SK-N-SH (cell line): ENCODE results near the gene WDR88. TPM values are rescaled to one million over a fixed set of nuclear protein-coding genes. Genes with fewer than 3 reads are reported as not detected.

Source experiments
- CTCF ChIA-PET: fragments of 300-600, 350-600 bp; formaldehyde crosslinking; extraction: SDS; loops from one replicate; lab custom pipeline; 2021; lab: Yijun Ruan, JAX
- POLR2A ChIA-PET: fragments of 350-600 bp; sonication (Branson Sonifier 250); formaldehyde crosslinking; extraction: SDS; loops from one replicate; lab custom pipeline; 2020; ENCODE audit warnings: antibody characterized with exemption, inconsistent platforms; lab: Yijun Ruan, JAX
- DNase-seq: peaks from one replicate; pipeline ENCODE4 v3.0.0; 2012
- H2AFZ ChIP-seq: fragments of 200-600 bp; sonication (generic); 2 replicates; pipeline ENCODE4 v1.8.1; 2016; ENCODE audit warnings: antibody characterized with exemption, mild to moderate bottlenecking, low read depth
- H3F3A ChIP-seq: fragments of 200-600 bp; sonication (generic); replicated peaks from 2 replicates; pipeline ENCODE3; 2016; ENCODE audit warnings: antibody characterized with exemption, mild to moderate bottlenecking; ENCODE audit not compliant: insufficient read depth
- H3K27ac ChIP-seq, 2 experiments: fragments of 200-500 bp in 1 of 2; fragments of 200-600 bp in 1 of 2; sonication (Bioruptor generic) in 1 of 2; sonication (generic), shearing (Covaris generic) in 1 of 2; 2 replicates each; pipeline versions ENCODE4 v1.5.1 to v1.6.1; 2014 to 2016; ENCODE audit warnings: low read depth in 2 of 2, inconsistent platforms in 1 of 2, low read length in 1 of 2, mild to moderate bottlenecking in 1 of 2, mixed read lengths in 1 of 2
- H3K27me3 ChIP-seq: fragments of 200-600 bp; sonication (generic), shearing (Covaris generic); 2 replicates; pipeline ENCODE4 v1.6.1; 2016; ENCODE audit warnings: mixed run types; ENCODE audit not compliant: insufficient read depth
- H3K36me3 ChIP-seq, 2 experiments: fragments of 200-500 bp in 1 of 2; fragments of 200-600 bp in 1 of 2; sonication (Bioruptor generic) in 1 of 2; sonication (generic) in 1 of 2; replicated peaks in 1 of 2; 2 replicates each; pipeline versions ENCODE3 to v1.5.1; 2014 to 2016; ENCODE audit warnings: low read length in 1 of 2, mild to moderate bottlenecking in 1 of 2; ENCODE audit not compliant: insufficient read depth in 2 of 2, control insufficient read depth in 1 of 2
- H3K4me1 ChIP-seq, 2 experiments: fragments of 200-500 bp in 1 of 2; fragments of 200-600 bp in 1 of 2; sonication (Bioruptor generic) in 1 of 2; sonication (generic), shearing (Covaris generic) in 1 of 2; 2 replicates each; pipeline versions ENCODE4 v1.5.1 to v1.6.1; 2014 to 2016; ENCODE audit warnings: low read depth in 1 of 2, low read length in 1 of 2, mixed run types in 1 of 2; ENCODE audit not compliant: insufficient read depth in 2 of 2, control insufficient read depth in 1 of 2
- H3K4me2 ChIP-seq: fragments of 200-600 bp; sonication (generic), shearing (Covaris generic); 2 replicates; pipeline ENCODE4 v1.6.1; 2017; ENCODE audit warnings: mixed run types
- H3K4me3 ChIP-seq, 2 experiments: fragments of 200-500 bp in 1 of 2; fragments of 200-600 bp in 1 of 2; sonication (Bioruptor generic) in 1 of 2; sonication (generic), shearing (Covaris generic) in 1 of 2; 2 replicates each; pipeline versions ENCODE4 v1.5.1 to v1.8.1; 2014 to 2016; ENCODE audit warnings: low read depth in 2 of 2, inconsistent platforms in 1 of 2, low read length in 1 of 2, mild to moderate bottlenecking in 1 of 2, mixed read lengths in 1 of 2, moderate library complexity in 1 of 2
- H3K79me2 ChIP-seq: fragments of 200-600 bp; sonication (generic); 2 replicates; pipeline ENCODE4 v1.8.1; 2017; ENCODE audit warnings: mild to moderate bottlenecking; ENCODE audit not compliant: insufficient read depth
- H3K9ac ChIP-seq: fragments of 200-600 bp; sonication (generic); 2 replicates; pipeline ENCODE4 v1.6.1; 2017; ENCODE audit warnings: mixed run types
- H3K9me2 ChIP-seq: fragments of 200-600 bp; sonication (generic); 2 replicates; pipeline ENCODE4 v1.6.1; 2017; ENCODE audit warnings: mixed run types
- H3K9me3 ChIP-seq: fragments of 200-600 bp; sonication (generic); 2 replicates; pipeline ENCODE4 v1.6.1; 2017; ENCODE audit warnings: mixed run types, mild to moderate bottlenecking, moderate library complexity
- H4K20me1 ChIP-seq: fragments of 200-600 bp; sonication (generic); 2 replicates; pipeline ENCODE4 v1.6.1; 2017; ENCODE audit warnings: mild to moderate bottlenecking, mixed run types; ENCODE audit not compliant: insufficient read depth
- CHD2 ChIP-seq: fragments of 150-350 bp; IDR thresholded peaks from 2 replicates; pipeline ENCODE4 v1.6.1; 2018; ENCODE audit warnings: low read length; ENCODE audit not compliant: partially characterized antibody
- ELF1 ChIP-seq: IDR thresholded peaks from 2 replicates; pipeline ENCODE4 v1.4.0; 2012
- EZH2phosphoT487 ChIP-seq: fragments of 200-600 bp; sonication (generic); IDR thresholded peaks from 2 replicates; pipeline ENCODE4 v1.6.1; 2017; ENCODE audit warnings: low read depth, mixed run types, mild to moderate bottlenecking, antibody characterized with exemption, moderate library complexity, borderline replicate concordance
- GABPA ChIP-seq: IDR thresholded peaks from 2 replicates; pipeline ENCODE4 v1.4.0; 2012; ENCODE audit warnings: low read depth, mild to moderate bottlenecking
- GATA2 ChIP-seq: sonication (generic); formaldehyde crosslinking; IDR thresholded peaks from 2 replicates; pipeline ENCODE4 v1.5.0; 2020; ENCODE audit warnings: mild to moderate bottlenecking, missing genetic modification reagents
- JUND ChIP-seq: IDR thresholded peaks from 2 replicates; pipeline ENCODE4 v1.4.0; 2012
- MXI1 ChIP-seq: IDR thresholded peaks from 2 replicates; pipeline ENCODE4 v1.6.1; 2012; ENCODE audit warnings: mild to moderate bottlenecking, low read depth, low read length, improper control_type of control experiment
- NFIC ChIP-seq: IDR thresholded peaks from 2 replicates; pipeline ENCODE4 v1.4.0; 2012; ENCODE audit warnings: borderline replicate concordance
- RAD21 ChIP-seq: IDR thresholded peaks from 2 replicates; pipeline ENCODE4 v1.6.1; 2012; ENCODE audit warnings: mild to moderate bottlenecking, low read length
- RCOR1 ChIP-seq: fragments of 150-350 bp; IDR thresholded peaks from 2 replicates; pipeline ENCODE4 v1.6.1; 2017; ENCODE audit warnings: antibody characterized with exemption, low read length
- YY1 ChIP-seq: IDR thresholded peaks from 2 replicates; pipeline ENCODE4 v1.4.0; 2012; ENCODE audit warnings: low read depth, mild to moderate bottlenecking
- WGBS: methylation state at CpG from one replicate; pipeline ENCODE4 v1.1.6; 2017; ENCODE audit warnings: low lambda C conversion rate; 5-methylcytosine and 5-hydroxymethylcytosine counted together
- polyA plus RNA-seq, 3 experiments: library from polyadenylated mRNA; depleted of rRNA; stranded (reverse); fragments of >200 nt; gene quantifications; 2 replicates each; pipeline ENCODE4 v1.2.3, GENCODE V29; 2012
- TF ChIP-seq, protein P1 (sequence below): IDR thresholded peaks from 2 replicates; pipeline ENCODE4 v1.4.0; 2012; ENCODE audit warnings: low read depth
- TF ChIP-seq, protein P2 (sequence below): IDR thresholded peaks from 2 replicates; pipeline ENCODE4 v1.4.0; 2012; ENCODE audit warnings: low read depth, borderline replicate concordance
- TF ChIP-seq, protein P3 (sequence below): fragments of 150-350 bp; IDR thresholded peaks from 2 replicates; pipeline ENCODE4 v1.6.1; 2017; ENCODE audit warnings: antibody characterized with exemption, low read length, low read depth, borderline replicate concordance
- TF ChIP-seq, protein P4 (sequence below): fragments of 200-600 bp; sonication (generic); IDR thresholded peaks from 2 replicates; pipeline ENCODE4 v1.6.1; 2017; ENCODE audit warnings: antibody characterized with exemption, mild to moderate bottlenecking, moderate library complexity

WDR88 gene
- polyA plus RNA-seq, 1 of the 3 experiments (the other 2 are of a cell fraction), result not detected

GRCh38 chr19:33216198-33216830 is 84.4 kb downstream of the WDR88 start (continued):
- no peak for TF ChIP-seq RCOR1
- TF ChIP-seq NFIC, result no peak
- TF ChIP-seq MXI1, result no peak

- no peaks in the 10 kb centered on the region for H3F3A ChIP-seq
- no peaks in the 10 kb centered on the region for H4K20me1 ChIP-seq
- no peak overlapping the region for H3K27ac ChIP-seq
- H3K9me2 ChIP-seq, result no peaks in the 10 kb centered on the region
- no peaks in the 10 kb centered on the region for H3K4me1 ChIP-seq
- H3K79me2 ChIP-seq, result no peaks in the 10 kb centered on the region
- no peak overlapping the region for H3K4me2 ChIP-seq
- no peak for DNase-seq
- ChIA-PET POLR2A (no interaction called here), CTCF (interaction anchor here (0.6 to 1.7 kb wide), 4 partner anchors 17 to 242 kb away, joined by 3 to 7 read pairs (median 3); no protein-coding TSS in a partner anchor)
- no peaks in the 10 kb centered on the region for H3K36me3 ChIP-seq
- peaks cover 4% of the 10 kb centered on the region; the same call in 1 of the 2 replicates for H3K27me3 ChIP-seq
- no peak overlapping the region for H3K9ac ChIP-seq
- no peak for TF ChIP-seq CHD2
- no peak for TF ChIP-seq YY1
- TF ChIP-seq GABPA, result no peak
- no peak for TF ChIP-seq EZH2phosphoT487
- TF ChIP-seq, protein P1, sequence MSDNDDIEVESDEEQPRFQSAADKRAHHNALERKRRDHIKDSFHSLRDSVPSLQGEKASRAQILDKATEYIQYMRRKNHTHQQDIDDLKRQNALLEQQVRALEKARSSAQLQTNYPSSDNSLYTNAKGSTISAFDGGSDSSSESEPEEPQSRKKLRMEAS, result no peak
- TF ChIP-seq, protein P2, sequence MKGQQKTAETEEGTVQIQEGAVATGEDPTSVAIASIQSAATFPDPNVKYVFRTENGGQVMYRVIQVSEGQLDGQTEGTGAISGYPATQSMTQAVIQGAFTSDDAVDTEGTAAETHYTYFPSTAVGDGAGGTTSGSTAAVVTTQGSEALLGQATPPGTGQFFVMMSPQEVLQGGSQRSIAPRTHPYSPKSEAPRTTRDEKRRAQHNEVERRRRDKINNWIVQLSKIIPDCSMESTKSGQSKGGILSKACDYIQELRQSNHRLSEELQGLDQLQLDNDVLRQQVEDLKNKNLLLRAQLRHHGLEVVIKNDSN, result no peak
- TF ChIP-seq JUND, result no peak
- TF ChIP-seq, protein P3, sequence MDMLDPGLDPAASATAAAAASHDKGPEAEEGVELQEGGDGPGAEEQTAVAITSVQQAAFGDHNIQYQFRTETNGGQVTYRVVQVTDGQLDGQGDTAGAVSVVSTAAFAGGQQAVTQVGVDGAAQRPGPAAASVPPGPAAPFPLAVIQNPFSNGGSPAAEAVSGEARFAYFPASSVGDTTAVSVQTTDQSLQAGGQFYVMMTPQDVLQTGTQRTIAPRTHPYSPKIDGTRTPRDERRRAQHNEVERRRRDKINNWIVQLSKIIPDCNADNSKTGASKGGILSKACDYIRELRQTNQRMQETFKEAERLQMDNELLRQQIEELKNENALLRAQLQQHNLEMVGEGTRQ, result no peak
- TF ChIP-seq RAD21, result no peak
- H3K9me3 ChIP-seq, result no peaks in the 10 kb centered on the region
- 79% methylated on average over 2 of the region's 8 CpGs for whole genome bisulfite sequencing
- H2AFZ ChIP-seq, result no peak overlapping the region
- no peak overlapping the region for H3K4me3 ChIP-seq
Observed at GRCh38 chr19:33217881-33218280, 86.0 kb downstream of the WDR88 start.

- H3K36me3 ChIP-seq, result no peaks in the 10 kb centered on the region
- no peaks in the 10 kb centered on the region for H4K20me1 ChIP-seq
- H3K4me1 ChIP-seq, result no peaks in the 10 kb centered on the region
- no peak overlapping the region for H3K9ac ChIP-seq
- no peak overlapping the region for H3K4me2 ChIP-seq
- no peaks in the 10 kb centered on the region for H3K9me3 ChIP-seq
- no peak overlapping the region for H3K4me3 ChIP-seq
- H3F3A ChIP-seq, result no peaks in the 10 kb centered on the region
- no peak overlapping the region for H3K27ac ChIP-seq
- 55% methylated on average over 2 of the region's 12 CpGs for WGBS
- TF ChIP-seq ELF1, result no peak
- TF ChIP-seq MXI1, result no peak
- no peak for TF ChIP-seq GATA2 (CRISPR knock-in tag)
- TF ChIP-seq, protein P4, sequence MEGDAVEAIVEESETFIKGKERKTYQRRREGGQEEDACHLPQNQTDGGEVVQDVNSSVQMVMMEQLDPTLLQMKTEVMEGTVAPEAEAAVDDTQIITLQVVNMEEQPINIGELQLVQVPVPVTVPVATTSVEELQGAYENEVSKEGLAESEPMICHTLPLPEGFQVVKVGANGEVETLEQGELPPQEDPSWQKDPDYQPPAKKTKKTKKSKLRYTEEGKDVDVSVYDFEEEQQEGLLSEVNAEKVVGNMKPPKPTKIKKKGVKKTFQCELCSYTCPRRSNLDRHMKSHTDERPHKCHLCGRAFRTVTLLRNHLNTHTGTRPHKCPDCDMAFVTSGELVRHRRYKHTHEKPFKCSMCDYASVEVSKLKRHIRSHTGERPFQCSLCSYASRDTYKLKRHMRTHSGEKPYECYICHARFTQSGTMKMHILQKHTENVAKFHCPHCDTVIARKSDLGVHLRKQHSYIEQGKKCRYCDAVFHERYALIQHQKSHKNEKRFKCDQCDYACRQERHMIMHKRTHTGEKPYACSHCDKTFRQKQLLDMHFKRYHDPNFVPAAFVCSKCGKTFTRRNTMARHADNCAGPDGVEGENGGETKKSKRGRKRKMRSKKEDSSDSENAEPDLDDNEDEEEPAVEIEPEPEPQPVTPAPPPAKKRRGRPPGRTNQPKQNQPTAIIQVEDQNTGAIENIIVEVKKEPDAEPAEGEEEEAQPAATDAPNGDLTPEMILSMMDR, result peak; percentile 22; the same call in 1 of the 2 replicates
- H3K9me2 ChIP-seq, result no peaks in the 10 kb centered on the region
- no peak overlapping the region for H2AFZ ChIP-seq
- peaks cover 9% of the 10 kb centered on the region; the same call in 1 of the 2 replicates for H3K27me3 ChIP-seq
- POLR2A ChIA-PET, result no interaction called here
- CTCF ChIA-PET, result interaction anchor here (0.6 kb wide), 1 partner anchor 13 kb away, joined by 3 read pairs; no protein-coding TSS in a partner anchor
- no peaks in the 10 kb centered on the region for H3K79me2 ChIP-seq
- no peak for DNase-seq
Observed at GRCh38 chr19:33219261-33219815, 87.4 kb downstream of the WDR88 start.
